ENCODE data around the gene RHOH.

The RHOH gene

GRCh38 chr4:40238700-40239548, 42.1 kb downstream of the RHOH start:
- no peak for DNase-seq

GRCh38 chr4:40240040-40240653, 43.3 kb downstream of the RHOH start:
- DNase-seq = no peak

- DNase-seq = no peak
Measured at GRCh38 chr4:40241026-40241425, 44.2 kb downstream of the RHOH start.

- no peak for DNase-seq
Measured at GRCh38 chr4:40241941-40242340, 45.1 kb downstream of the RHOH start.

GRCh38 chr4:40243386-40243948, 46.6 kb downstream of the RHOH start:
- no peak for DNase-seq

- DNase-seq = no peak
Measured at GRCh38 chr4:40244606-40245005, 47.8 kb downstream of the RHOH start.

- no peak for DNase-seq
Measured at GRCh38 chr4:40245550-40245949, 48.7 kb downstream of the RHOH start.

GRCh38 chr4:40246011-40246900, 49.4 kb downstream of the RHOH start:
- DNase-seq = no peak

- DNase-seq = no peak
Measured at GRCh38 chr4:40246938-40247337, 50.1 kb downstream of the RHOH start.

GRCh38 chr4:40247350-40247749, 50.5 kb downstream of the RHOH start:
- no peak for DNase-seq

- no peak for DNase-seq
Measured at GRCh38 chr4:40251366-40251765, 54.5 kb downstream of the RHOH start.

- no peak for DNase-seq
Measured at GRCh38 chr4:40253906-40254305, 57.1 kb downstream of the RHOH start.

- DNase-seq = peak; percentile 24
Measured at GRCh38 chr4:40254608-40255392, 58.0 kb downstream of the RHOH start.

- DNase-seq = no peak
Measured at GRCh38 chr4:40255393-40256281, 58.8 kb downstream of the RHOH start.

- DNase-seq = no peak
Measured at GRCh38 chr4:40256329-40256728, 59.5 kb downstream of the RHOH start.

GRCh38 chr4:40256817-40257216, 60.0 kb downstream of the RHOH start:
- DNase-seq = no peak

GRCh38 chr4:40258627-40259026, 61.8 kb downstream of the RHOH start:
- DNase-seq = no peak

GRCh38 chr4:40261231-40262076, 64.6 kb downstream of the RHOH start:
- no peak for DNase-seq

- no peak for DNase-seq
Measured at GRCh38 chr4:40262077-40262528, 65.3 kb downstream of the RHOH start.

- no peak for DNase-seq
Measured at GRCh38 chr4:40262861-40263260, 66.0 kb downstream of the RHOH start.

Measured in retina (tissue), 1 donor.